ENCODE data around the gene VPS13D. TPM values are rescaled to one million over a fixed set of nuclear protein-coding genes. Genes with fewer than 3 reads are reported as not detected.
"Not testable (repeated sequence)": the region's sequence is repeated elsewhere in the genome, so short reads cannot be mapped to it uniquely, and the experiment has no call there.

VPS13D gene
- total RNA-seq, 1 experiment from 2014 or later: 36.5 TPM

DNA sequence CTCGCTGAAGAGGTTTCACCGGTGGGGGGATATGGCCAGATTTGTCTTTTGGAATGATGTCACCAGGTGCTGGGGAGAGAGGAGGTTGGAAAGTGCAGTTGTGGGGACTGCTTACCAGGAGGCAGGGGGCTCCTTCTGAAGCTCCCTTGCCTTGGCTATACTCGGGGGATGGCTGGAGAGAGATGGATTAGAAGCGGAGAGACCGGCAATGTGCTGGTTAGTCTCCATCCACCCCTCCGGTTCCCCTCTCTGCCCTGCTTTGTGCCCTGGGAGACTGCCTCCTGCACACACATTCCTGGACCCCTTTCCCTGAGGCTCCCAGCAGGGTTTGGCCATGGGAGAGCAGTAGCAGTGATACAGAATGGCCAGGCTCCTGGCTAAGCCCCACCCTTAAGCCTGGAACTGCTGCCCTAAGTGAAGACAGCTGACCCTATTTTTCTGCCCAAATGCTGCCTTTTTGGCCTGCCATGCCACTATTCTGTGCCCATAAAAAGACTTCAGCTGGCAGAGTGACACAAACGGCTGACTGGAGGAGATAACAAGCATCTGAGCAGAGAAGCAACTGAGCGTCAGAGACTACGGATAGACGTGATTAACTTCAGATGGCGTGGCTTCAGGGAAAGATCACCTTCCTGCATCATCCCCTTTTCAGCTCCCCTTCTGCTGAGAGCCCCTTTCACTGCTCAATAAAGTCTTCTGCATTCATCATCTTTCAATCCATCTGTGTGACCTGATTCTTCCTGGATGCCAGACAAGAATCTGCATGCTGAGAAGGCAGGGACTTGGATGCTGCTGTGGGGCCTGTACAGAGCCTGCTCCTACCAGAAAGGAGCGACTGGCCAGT lies 14.5 kb upstream of the VPS13D start:
- DNase-seq (ENCODE audit: unreplicated experiment): no peak
- Mint-ChIP-seq H3K4me1 (ENCODE audit: insufficient read depth, unreplicated experiment) (no peaks in the 10 kb centered on the region), H3K4me3 (ENCODE audit: unreplicated experiment) (no peak overlapping the region), H3K27ac (ENCODE audit: low read depth, unreplicated experiment) (no peak overlapping the region), H3K9me3 (ENCODE audit: unreplicated experiment) (no peaks in the 10 kb centered on the region), H3K27me3 (ENCODE audit: insufficient read depth, unreplicated experiment) (peaks cover 51% of the 10 kb centered on the region), H3K36me3 (ENCODE audit: insufficient read depth, unreplicated experiment) (no peaks in the 10 kb centered on the region)
- CTCF ChIA-PET: interaction anchor here (0.5 to 3.6 kb wide), 3 partner anchors 14 to 91 kb away, joined by 3 to 27 read pairs (median 5); no protein-coding TSS in a partner anchor
- TF ChIP-seq, protein P1, sequence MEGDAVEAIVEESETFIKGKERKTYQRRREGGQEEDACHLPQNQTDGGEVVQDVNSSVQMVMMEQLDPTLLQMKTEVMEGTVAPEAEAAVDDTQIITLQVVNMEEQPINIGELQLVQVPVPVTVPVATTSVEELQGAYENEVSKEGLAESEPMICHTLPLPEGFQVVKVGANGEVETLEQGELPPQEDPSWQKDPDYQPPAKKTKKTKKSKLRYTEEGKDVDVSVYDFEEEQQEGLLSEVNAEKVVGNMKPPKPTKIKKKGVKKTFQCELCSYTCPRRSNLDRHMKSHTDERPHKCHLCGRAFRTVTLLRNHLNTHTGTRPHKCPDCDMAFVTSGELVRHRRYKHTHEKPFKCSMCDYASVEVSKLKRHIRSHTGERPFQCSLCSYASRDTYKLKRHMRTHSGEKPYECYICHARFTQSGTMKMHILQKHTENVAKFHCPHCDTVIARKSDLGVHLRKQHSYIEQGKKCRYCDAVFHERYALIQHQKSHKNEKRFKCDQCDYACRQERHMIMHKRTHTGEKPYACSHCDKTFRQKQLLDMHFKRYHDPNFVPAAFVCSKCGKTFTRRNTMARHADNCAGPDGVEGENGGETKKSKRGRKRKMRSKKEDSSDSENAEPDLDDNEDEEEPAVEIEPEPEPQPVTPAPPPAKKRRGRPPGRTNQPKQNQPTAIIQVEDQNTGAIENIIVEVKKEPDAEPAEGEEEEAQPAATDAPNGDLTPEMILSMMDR (IDR thresholded peaks at IDR 0.05; ENCODE audit: unreplicated experiment): no peak
- intact Hi-C loops (cut with micrococcal nuclease): no loop called here
- BruUV-seq (replicated peaks): no TSS peak
- POLR2A ChIA-PET: interaction anchor here (0.5 to 1.1 kb wide), 4 partner anchors 9 to 92 kb away, joined by 3 read pairs; no protein-coding TSS in a partner anchor

DNA sequence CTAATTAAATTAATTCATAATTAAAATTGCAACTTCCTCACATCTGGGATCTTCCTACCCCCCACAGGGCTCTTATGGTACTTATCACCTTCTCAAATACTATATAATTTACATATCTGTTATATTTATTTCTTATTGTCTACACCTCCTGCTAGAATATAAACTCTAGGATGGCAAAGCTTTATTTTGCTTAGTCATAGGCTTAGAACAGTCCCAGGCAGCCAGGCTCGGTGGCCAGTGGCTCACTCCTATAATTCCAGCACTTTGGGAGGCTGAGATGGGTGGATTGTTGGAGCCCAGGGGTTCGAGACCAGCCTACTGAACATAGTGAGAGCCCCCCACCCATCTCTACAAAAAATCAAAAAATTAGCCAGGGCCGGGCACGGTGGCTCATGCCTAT lies 10.0 kb upstream of the VPS13D start:
- DNase-seq (ENCODE audit: unreplicated experiment): no peak
- H3K4me3 Mint-ChIP-seq (ENCODE audit: unreplicated experiment): no peak overlapping the region
- no TSS peak for BruUV-seq (replicated peaks)

DNA sequence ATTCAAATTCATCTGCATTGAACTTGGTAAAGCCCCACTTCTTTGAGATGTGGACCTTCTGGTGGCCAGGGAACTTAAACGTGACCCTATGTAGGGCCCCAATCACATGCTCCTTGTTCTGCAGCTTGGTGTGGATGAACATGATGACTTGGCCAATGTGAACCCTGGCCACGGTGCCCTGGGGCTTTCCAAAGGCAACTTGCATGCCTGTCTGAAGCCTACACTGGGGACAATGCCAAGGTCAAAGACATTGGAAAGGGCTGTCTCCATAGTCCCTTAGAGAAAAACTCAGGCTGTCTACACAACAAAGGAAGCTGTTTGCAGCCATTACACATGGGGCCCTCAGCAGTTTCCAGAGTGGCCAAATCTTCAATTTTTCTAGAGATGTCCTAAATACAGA lies 8.9 kb upstream of the VPS13D start:
- no peak overlapping the region for H3K27ac Mint-ChIP-seq (ENCODE audit: low read depth, unreplicated experiment)
- peaks cover 9% of the 10 kb centered on the region for H3K27me3 Mint-ChIP-seq (ENCODE audit: insufficient read depth, unreplicated experiment)
- H3K4me3 Mint-ChIP-seq (ENCODE audit: unreplicated experiment): no peak overlapping the region
- intact Hi-C loops (cut with micrococcal nuclease): no loop called here
- H3K36me3 Mint-ChIP-seq (ENCODE audit: insufficient read depth, unreplicated experiment): no peaks in the 10 kb centered on the region
- peaks cover 12% of the 10 kb centered on the region for H3K9me3 Mint-ChIP-seq (ENCODE audit: unreplicated experiment)
- BruUV-seq (replicated peaks): no TSS peak
- no peaks in the 10 kb centered on the region for H3K4me1 Mint-ChIP-seq (ENCODE audit: insufficient read depth, unreplicated experiment)
- CTCF ChIA-PET: interaction anchor here (0.6 to 1.5 kb wide), 3 partner anchors 97 to 1739 kb away, joined by 3 to 4 read pairs (median 3); no protein-coding TSS in a partner anchor
- POLR2A ChIA-PET: no interaction called here
- TF ChIP-seq, protein P1 (IDR thresholded peaks at IDR 0.05; ENCODE audit: unreplicated experiment): no peak
- DNase-seq (ENCODE audit: unreplicated experiment): no peak

More for the DNA sequence above, 10.0 kb upstream of the VPS13D start:
- peaks cover 12% of the 10 kb centered on the region for H3K9me3 Mint-ChIP-seq (ENCODE audit: unreplicated experiment)
- H3K27me3 Mint-ChIP-seq (ENCODE audit: insufficient read depth, unreplicated experiment): peaks cover 20% of the 10 kb centered on the region
- H3K27ac Mint-ChIP-seq (ENCODE audit: low read depth, unreplicated experiment): no peak overlapping the region
- POLR2A ChIA-PET: no interaction called here
- TF ChIP-seq, protein P1 (IDR thresholded peaks at IDR 0.05; ENCODE audit: unreplicated experiment): no peak
- no peaks in the 10 kb centered on the region for H3K4me1 Mint-ChIP-seq (ENCODE audit: insufficient read depth, unreplicated experiment)
- CTCF ChIA-PET: interaction anchor here (0.6 to 2.3 kb wide), 6 partner anchors 9 to 439 kb away, joined by 3 to 9 read pairs (median 4); no protein-coding TSS in a partner anchor
- H3K36me3 Mint-ChIP-seq (ENCODE audit: insufficient read depth, unreplicated experiment): no peaks in the 10 kb centered on the region
- intact Hi-C loops (cut with micrococcal nuclease): loop anchor here (1.0 kb wide), 1 partner anchor 24 kb away; no protein-coding TSS in a partner anchor

DNA sequence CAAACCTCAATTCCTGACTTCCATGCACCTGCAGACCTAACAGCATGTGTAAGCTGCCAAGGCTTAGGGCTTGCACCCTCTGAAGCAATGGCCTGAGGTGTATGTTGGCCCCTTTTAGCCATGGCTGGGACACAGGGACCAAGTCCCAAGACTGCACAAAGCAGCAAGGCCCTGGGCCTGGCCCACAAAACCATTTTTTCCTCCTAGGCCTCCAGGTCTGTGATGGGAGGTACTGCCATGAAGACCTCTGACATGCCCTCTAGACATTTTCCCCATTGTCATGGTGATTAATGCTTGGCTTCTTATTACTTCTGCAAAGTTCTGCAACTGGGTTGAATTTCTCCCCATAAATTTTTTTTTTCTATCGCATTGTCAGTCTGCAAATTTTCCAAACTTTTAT lies 7.1 kb upstream of the VPS13D start:
- H3K27ac Mint-ChIP-seq (ENCODE audit: low read depth, unreplicated experiment); H3K27me3 Mint-ChIP-seq (ENCODE audit: insufficient read depth, unreplicated experiment); POLR2A ChIA-PET; DNase-seq (ENCODE audit: unreplicated experiment); H3K4me1 Mint-ChIP-seq (ENCODE audit: insufficient read depth, unreplicated experiment); H3K4me3 Mint-ChIP-seq (ENCODE audit: unreplicated experiment); intact Hi-C loops (cut with micrococcal nuclease); H3K36me3 Mint-ChIP-seq (ENCODE audit: insufficient read depth, unreplicated experiment); BruUV-seq (replicated peaks): not testable (repeated sequence)
- CTCF ChIA-PET: interaction anchor here (0.9 kb wide), 1 partner anchor 98 kb away, joined by 3 read pairs; no protein-coding TSS in a partner anchor
- H3K9me3 Mint-ChIP-seq (ENCODE audit: unreplicated experiment): peaks cover 12% of the 10 kb centered on the region

DNA sequence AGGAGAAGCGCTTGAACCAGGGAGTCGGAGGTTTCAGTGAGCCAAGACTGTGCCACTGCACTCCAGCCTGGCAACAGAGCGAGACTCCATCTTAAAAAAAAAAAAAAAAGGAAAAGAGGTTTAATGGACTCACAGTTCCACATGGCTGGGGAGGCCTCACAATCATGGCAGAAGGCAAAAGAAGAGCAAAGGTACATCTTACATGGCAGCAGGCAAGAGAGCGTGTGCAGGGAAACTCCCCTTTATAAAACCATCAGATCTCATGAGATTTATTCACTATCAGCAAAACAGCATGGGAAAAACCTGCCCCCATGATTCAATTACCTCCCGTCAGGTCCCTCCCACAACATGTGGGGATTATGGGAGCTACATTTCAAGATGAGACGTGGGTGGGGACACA lies 5.7 kb upstream of the VPS13D start:
- H3K9me3 Mint-ChIP-seq (ENCODE audit: unreplicated experiment): peaks cover 12% of the 10 kb centered on the region
- H3K27ac Mint-ChIP-seq (ENCODE audit: low read depth, unreplicated experiment); H3K4me1 Mint-ChIP-seq (ENCODE audit: insufficient read depth, unreplicated experiment); H3K27me3 Mint-ChIP-seq (ENCODE audit: insufficient read depth, unreplicated experiment); intact Hi-C loops (cut with micrococcal nuclease); H3K36me3 Mint-ChIP-seq (ENCODE audit: insufficient read depth, unreplicated experiment); DNase-seq (ENCODE audit: unreplicated experiment); H3K4me3 Mint-ChIP-seq (ENCODE audit: unreplicated experiment); BruUV-seq (replicated peaks): not testable (repeated sequence)
- ChIA-PET POLR2A (interaction anchor here (0.8 kb wide), 1 partner anchor 9 kb away, joined by 3 read pairs; no protein-coding TSS in a partner anchor), CTCF (interaction anchor here (0.6 kb wide), 2 partner anchors 16 to 79 kb away, joined by 3 read pairs; no protein-coding TSS in a partner anchor)

Measured in MCF 10A (cell line).